Stimulated activated naive CD8-positive, alpha-beta T cell treated with anti-CD3 and anti-CD28 coated beads, Interleukin-15, Interleukin-2, amounts not matched to agents 100 ng/mL and 50 ng/mL, for 24 hours (primary cell): ENCODE data around the gene CD34.

ENCODE experiments used
- H3K27ac Mint-ChIP-seq: one replicate; pipeline ENCODE4 v1.8.0; 2021; ENCODE audit warnings: mild to moderate bottlenecking, mixed read lengths
- H3K27me3 Mint-ChIP-seq: one replicate; pipeline ENCODE4 v1.8.0; 2021; ENCODE audit warnings: mixed read lengths
- H3K36me3 Mint-ChIP-seq: one replicate; pipeline ENCODE4 v1.8.0; 2021; ENCODE audit warnings: low read depth, mixed read lengths
- H3K4me1 Mint-ChIP-seq: one replicate; pipeline ENCODE4 v1.8.0; 2021; ENCODE audit warnings: low read depth, mixed read lengths
- H3K4me3 Mint-ChIP-seq: one replicate; pipeline ENCODE4 v1.8.0; 2021; ENCODE audit warnings: mild to moderate bottlenecking, mixed read lengths
- H3K9me3 Mint-ChIP-seq: one replicate; pipeline ENCODE4 v1.8.0; 2021; ENCODE audit warnings: mixed read lengths

Gene CD34

GRCh38 chr1:207910591-207911354, at the start of gene CD34:
CD34 (minus strand) TSS chr1:207911125; CDS start chr1:207911080, 45 bp downstream.
- H3K27ac Mint-ChIP-seq = no peak within 1 kb of the TSS
- no peaks in the 10 kb centered on the region for H3K36me3 Mint-ChIP-seq
- peak within 1 kb of the TSS; percentile 47 for H3K4me3 Mint-ChIP-seq
- H3K27me3 Mint-ChIP-seq = peaks cover 61% of the 10 kb centered on the region
- H3K4me1 Mint-ChIP-seq = peaks cover 20% of the 10 kb centered on the region
- no peaks in the 10 kb centered on the region for H3K9me3 Mint-ChIP-seq

- Mint-ChIP-seq H3K27me3 (peaks cover 45% of the 10 kb centered on the region), H3K36me3 (no peaks in the 10 kb centered on the region), H3K9me3 (no peaks in the 10 kb centered on the region), H3K27ac (no peak overlapping the region), H3K4me1 (peaks cover 8% of the 10 kb centered on the region), H3K4me3 (peak overlapping the region; percentile 48)
Measured at GRCh38 chr1:207960346-207960745, 49.4 kb upstream of the CD34 start.

GRCh38 chr1:207959910-207960309, 49.0 kb upstream of the CD34 start:
- no peaks in the 10 kb centered on the region for H3K36me3 Mint-ChIP-seq
- no peak overlapping the region for H3K27ac Mint-ChIP-seq
- peaks cover 45% of the 10 kb centered on the region for H3K27me3 Mint-ChIP-seq
- H3K4me3 Mint-ChIP-seq = peak overlapping the region; percentile 48
- H3K4me1 Mint-ChIP-seq = peaks cover 8% of the 10 kb centered on the region
- H3K9me3 Mint-ChIP-seq = no peaks in the 10 kb centered on the region

DNA sequence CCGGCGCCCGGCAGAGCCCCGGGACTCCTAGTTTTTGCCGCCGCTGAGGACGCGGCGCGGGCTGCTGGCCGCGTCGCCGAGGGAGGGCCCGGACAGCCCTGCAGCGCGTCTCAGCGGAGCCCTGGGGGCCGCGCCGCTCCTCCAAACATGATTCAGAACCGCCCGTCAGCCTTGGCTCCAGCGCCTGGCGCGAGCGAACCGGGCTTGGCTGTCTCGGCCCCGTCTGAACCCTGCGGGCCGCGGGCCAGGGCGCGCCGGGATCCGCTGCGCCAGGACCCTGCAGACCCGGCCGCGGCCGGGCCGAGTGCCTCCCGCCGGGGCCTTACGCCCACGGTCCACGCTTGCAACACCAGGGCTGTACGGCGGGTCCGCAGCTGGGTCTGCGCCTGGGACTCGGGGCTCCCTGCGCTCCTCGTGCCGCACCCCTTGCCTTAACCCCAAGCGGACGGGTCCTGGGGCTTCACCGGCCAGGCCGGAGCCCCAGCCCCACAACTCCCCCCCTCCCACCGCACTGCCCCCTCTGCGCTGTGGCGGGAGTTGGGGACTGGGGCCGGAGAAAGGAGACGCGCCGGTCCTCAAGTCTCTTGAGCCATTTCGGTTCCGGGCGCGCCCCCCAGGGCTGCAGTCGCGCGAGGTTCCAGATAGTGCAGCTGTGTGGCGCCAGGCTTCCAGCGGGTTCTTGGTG, 48.4 kb upstream of the CD34 start:
- peaks cover 45% of the 10 kb centered on the region for H3K27me3 Mint-ChIP-seq
- no peaks in the 10 kb centered on the region for H3K36me3 Mint-ChIP-seq
- peaks cover 8% of the 10 kb centered on the region for H3K4me1 Mint-ChIP-seq
- H3K9me3 Mint-ChIP-seq = no peaks in the 10 kb centered on the region
- H3K4me3 Mint-ChIP-seq = peak overlapping the region; percentile 66
- H3K27ac Mint-ChIP-seq = no peak overlapping the region

- peak overlapping the region; percentile 8 for H3K4me3 Mint-ChIP-seq
Measured at GRCh38 chr1:207958376-207959139, 47.6 kb upstream of the CD34 start.

GRCh38 chr1:207956986-207957385, 46.1 kb upstream of the CD34 start:
- Mint-ChIP-seq H3K4me3 (no peak overlapping the region), H3K36me3 (no peaks in the 10 kb centered on the region), H3K27ac (no peak overlapping the region), H3K9me3 (no peaks in the 10 kb centered on the region), H3K27me3 (peaks cover 48% of the 10 kb centered on the region), H3K4me1 (no peaks in the 10 kb centered on the region)

More at GRCh38 chr1:207958376-207959139, 47.6 kb upstream of the CD34 start:
- no peaks in the 10 kb centered on the region for H3K9me3 Mint-ChIP-seq
- H3K4me1 Mint-ChIP-seq = peaks cover 8% of the 10 kb centered on the region
- no peaks in the 10 kb centered on the region for H3K36me3 Mint-ChIP-seq
- no peak overlapping the region for H3K27ac Mint-ChIP-seq
- H3K27me3 Mint-ChIP-seq = peaks cover 45% of the 10 kb centered on the region

DNA sequence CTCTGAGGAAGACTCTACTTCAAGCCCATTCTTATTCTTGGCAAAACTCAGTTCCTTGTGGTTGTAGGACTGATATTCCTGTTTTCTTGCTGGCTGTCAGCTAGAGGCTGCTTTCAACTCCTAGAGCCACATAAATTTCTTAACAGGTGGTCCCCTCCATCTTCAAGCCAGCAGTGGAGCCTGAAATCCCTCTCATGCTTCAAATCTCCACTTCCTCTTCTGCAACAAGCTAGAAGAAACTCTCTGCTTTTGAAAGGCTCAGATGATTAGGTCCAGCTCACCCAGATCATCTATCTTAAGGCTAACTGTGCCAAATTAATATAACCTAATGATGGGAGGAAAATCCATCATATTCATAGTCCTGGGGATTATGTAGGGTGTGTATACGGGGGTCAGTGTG, 43.2 kb upstream of the CD34 start:
- no peaks in the 10 kb centered on the region for H3K9me3 Mint-ChIP-seq
- no peaks in the 10 kb centered on the region for H3K36me3 Mint-ChIP-seq
- no peak overlapping the region for H3K4me3 Mint-ChIP-seq
- H3K27me3 Mint-ChIP-seq = peaks cover 28% of the 10 kb centered on the region
- H3K27ac Mint-ChIP-seq = no peak overlapping the region
- no peaks in the 10 kb centered on the region for H3K4me1 Mint-ChIP-seq

DNA sequence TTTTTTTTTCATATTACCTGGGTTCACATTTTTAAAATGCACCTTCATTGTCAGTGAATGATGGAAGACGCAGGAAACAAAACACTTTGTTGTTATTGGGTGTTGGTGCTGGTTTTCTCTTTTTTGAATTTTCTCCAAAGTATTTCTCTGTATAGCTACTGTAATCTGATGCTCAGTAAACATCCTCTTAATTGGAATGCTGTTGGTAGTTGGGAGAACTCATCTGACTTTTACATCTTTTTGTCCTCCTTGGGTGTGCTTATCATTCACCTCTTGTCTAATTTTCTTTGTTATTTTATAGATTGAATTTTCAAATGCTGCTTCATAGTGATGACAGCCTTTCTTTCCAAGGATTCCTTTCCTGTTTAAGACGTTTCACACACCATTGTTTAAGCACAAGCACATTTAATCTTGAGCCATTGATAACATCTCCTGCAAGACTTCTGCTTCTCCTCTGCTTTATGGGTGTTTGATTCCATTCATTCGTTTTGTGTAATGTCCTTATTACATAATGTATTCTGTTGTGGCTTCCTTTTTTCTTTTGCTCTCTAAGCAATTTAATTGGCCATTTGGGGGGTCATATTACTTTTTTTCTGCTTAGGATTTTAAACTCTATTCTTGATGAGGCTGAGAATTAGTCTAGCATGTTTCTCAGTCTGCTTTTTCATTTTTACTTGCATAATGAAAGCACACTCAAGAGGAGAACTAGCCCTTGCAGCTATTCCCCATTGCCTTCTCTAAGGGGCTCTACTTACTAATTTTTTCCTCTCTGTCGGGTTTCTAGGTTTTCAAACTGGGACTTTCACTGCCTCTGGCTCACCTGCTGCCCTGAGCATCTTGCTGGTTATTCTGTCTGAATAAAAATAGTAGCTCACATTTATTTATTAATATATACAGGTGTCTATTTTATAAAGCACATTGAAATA, 42.0 kb upstream of the CD34 start:
- Mint-ChIP-seq H3K4me1 (no peaks in the 10 kb centered on the region), H3K27ac (no peak overlapping the region), H3K9me3 (no peaks in the 10 kb centered on the region), H3K27me3 (peaks cover 20% of the 10 kb centered on the region), H3K36me3 (no peaks in the 10 kb centered on the region), H3K4me3 (no peak overlapping the region)

- H3K27me3 Mint-ChIP-seq = peaks cover 10% of the 10 kb centered on the region
- no peak overlapping the region for H3K27ac Mint-ChIP-seq
- H3K4me3 Mint-ChIP-seq = no peak overlapping the region
- no peaks in the 10 kb centered on the region for H3K36me3 Mint-ChIP-seq
- H3K9me3 Mint-ChIP-seq = no peaks in the 10 kb centered on the region
- no peaks in the 10 kb centered on the region for H3K4me1 Mint-ChIP-seq
Measured at GRCh38 chr1:207951652-207952051, 40.7 kb upstream of the CD34 start.

DNA sequence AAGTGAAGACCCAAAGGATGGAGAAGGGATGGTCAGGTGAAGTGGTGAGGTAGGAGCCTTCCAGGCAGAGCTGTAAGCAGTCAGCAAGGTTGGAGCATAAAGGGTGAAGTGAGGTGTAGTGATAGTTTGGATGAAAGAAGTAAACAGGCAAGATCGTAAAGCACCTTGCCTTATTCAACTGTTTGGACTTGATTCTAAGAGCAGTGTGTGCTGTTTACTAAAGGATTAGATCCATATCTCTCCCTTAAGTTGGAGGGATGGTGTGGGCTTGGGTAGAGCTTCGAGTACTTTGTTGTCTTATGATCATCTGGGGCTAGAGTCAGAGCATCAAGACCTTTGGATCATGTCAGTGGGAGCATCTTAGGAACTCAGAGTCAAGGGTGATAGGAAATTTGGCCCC, 39.8 kb upstream of the CD34 start:
- Mint-ChIP-seq H3K27ac (no peak overlapping the region), H3K4me1 (no peaks in the 10 kb centered on the region), H3K4me3 (no peak overlapping the region), H3K36me3 (no peaks in the 10 kb centered on the region), H3K9me3 (no peaks in the 10 kb centered on the region), H3K27me3 (peaks cover 5% of the 10 kb centered on the region)

DNA sequence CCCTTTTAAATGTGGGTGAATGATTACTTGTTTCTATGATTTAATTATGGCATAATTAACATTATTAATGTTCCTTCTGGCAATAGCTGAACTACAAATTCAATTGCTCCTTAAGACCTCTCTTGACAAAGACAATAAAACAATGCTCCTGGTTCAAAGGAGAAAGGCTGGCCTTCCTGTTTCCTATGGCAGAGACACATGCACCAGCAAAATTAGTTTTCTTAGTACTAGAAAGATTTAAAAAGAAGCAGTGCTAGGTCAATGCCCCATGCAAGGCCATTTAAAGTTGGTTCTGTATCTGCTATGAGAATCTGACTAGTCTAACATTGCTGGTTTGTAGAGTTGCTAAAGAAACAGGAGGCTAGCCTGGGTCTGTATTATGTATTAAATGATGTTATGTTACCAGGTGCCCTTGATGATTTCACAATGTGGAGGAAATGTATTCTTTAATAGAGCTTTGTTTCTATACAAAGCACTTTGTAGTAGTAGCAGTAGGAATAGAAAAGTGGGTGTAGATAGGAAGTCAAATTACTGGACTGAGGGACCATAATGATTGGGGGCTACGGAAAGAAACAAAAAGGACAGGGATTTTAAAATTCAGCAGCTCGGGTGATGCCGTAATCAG, 38.8 kb upstream of the CD34 start:
- no peak overlapping the region for H3K27ac Mint-ChIP-seq
- peaks cover 5% of the 10 kb centered on the region for H3K27me3 Mint-ChIP-seq
- H3K4me3 Mint-ChIP-seq = no peak overlapping the region
- H3K36me3 Mint-ChIP-seq = no peaks in the 10 kb centered on the region
- H3K4me1 Mint-ChIP-seq = no peaks in the 10 kb centered on the region
- no peaks in the 10 kb centered on the region for H3K9me3 Mint-ChIP-seq

- peaks cover 5% of the 10 kb centered on the region for H3K27me3 Mint-ChIP-seq
- no peak overlapping the region for H3K4me3 Mint-ChIP-seq
- H3K4me1 Mint-ChIP-seq = no peaks in the 10 kb centered on the region
- no peak overlapping the region for H3K27ac Mint-ChIP-seq
- no peaks in the 10 kb centered on the region for H3K9me3 Mint-ChIP-seq
- no peaks in the 10 kb centered on the region for H3K36me3 Mint-ChIP-seq
Measured at GRCh38 chr1:207948536-207949250, 37.8 kb upstream of the CD34 start.

DNA sequence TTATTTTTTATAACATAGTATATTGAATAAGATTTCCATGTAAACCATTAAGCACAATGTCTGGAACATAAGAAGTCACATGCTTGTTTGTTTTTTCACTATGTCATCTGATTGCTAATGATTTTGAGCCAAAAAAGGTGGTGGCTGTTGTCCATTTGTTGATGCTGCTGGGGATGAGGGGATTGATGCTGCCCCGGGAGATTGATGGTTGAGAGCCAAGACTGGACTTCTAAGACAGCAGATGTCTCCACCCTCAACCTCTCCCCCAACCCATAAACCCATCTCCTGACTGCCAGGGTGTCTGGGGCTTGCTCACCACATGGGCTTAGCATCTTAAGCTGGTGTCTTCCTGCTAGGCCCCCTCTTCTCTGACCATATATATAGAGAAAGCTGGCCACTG, 35.8 kb upstream of the CD34 start:
- Mint-ChIP-seq H3K4me1 (no peaks in the 10 kb centered on the region), H3K4me3 (no peak overlapping the region), H3K36me3 (no peaks in the 10 kb centered on the region), H3K27me3 (peaks cover 7% of the 10 kb centered on the region), H3K9me3 (no peaks in the 10 kb centered on the region), H3K27ac (no peak overlapping the region)
